ENCODE data around the gene HIVEP3. TPM values are rescaled to one million over a fixed set of nuclear protein-coding genes. Genes with fewer than 3 reads are reported as not detected.

The HIVEP3 gene
- total RNA-seq, 1 experiment from 2014 or later: 6.0 TPM

- in situ Hi-C loops (cut with HindIII; ENCODE audit: low pct_unique_long_range_greater_than_20kb, low sequenced_read_pairs): no loop called here
- Histone ChIP-seq H3K4me1 (ENCODE audit: control insufficient read depth, insufficient read depth, low read length) (no peaks in the 10 kb centered on the region), H3K27me3 (ENCODE audit: control insufficient read depth, insufficient read depth, low read length) (no peaks in the 10 kb centered on the region), H3K9me3 (ENCODE audit: control insufficient read depth, insufficient read depth, low read depth, low read length) (no peaks in the 10 kb centered on the region), H3K36me3 (ENCODE audit: control insufficient read depth, insufficient read depth, low read length) (no peaks in the 10 kb centered on the region), H3K27ac (ENCODE audit: low read length) (no peak overlapping the region), H3K4me3 (ENCODE audit: low read depth in 2 of 2, low read length in 2 of 2) (no peak overlapping the region)
- POLR2A ChIA-PET: no interaction called here
- DNase-seq (ENCODE audit: low read depth, low spot score) (no peak), ATAC-seq (no peak)
- intact Hi-C loops (cut with micrococcal nuclease; ENCODE audit: unreplicated experiment): no loop called here
- TF ChIP-seq TCF7L2 (IDR thresholded peaks at IDR 0.05; ENCODE audit: low read depth, low read length) (no peak), REST (IDR thresholded peaks at IDR 0.05; ENCODE audit: insufficient read depth in 1 of 2, low read depth in 2 of 2, low read length in 1 of 2) (no peak), POLR2AphosphoS5 (IDR thresholded peaks at IDR 0.05; ENCODE audit: low read depth, low read length) (no peak), SIN3A (IDR thresholded peaks at IDR 0.05; ENCODE audit: borderline replicate concordance, insufficient read depth, low read depth, low read length) (no peak)
- TF ChIP-seq, protein P1, sequence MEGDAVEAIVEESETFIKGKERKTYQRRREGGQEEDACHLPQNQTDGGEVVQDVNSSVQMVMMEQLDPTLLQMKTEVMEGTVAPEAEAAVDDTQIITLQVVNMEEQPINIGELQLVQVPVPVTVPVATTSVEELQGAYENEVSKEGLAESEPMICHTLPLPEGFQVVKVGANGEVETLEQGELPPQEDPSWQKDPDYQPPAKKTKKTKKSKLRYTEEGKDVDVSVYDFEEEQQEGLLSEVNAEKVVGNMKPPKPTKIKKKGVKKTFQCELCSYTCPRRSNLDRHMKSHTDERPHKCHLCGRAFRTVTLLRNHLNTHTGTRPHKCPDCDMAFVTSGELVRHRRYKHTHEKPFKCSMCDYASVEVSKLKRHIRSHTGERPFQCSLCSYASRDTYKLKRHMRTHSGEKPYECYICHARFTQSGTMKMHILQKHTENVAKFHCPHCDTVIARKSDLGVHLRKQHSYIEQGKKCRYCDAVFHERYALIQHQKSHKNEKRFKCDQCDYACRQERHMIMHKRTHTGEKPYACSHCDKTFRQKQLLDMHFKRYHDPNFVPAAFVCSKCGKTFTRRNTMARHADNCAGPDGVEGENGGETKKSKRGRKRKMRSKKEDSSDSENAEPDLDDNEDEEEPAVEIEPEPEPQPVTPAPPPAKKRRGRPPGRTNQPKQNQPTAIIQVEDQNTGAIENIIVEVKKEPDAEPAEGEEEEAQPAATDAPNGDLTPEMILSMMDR (IDR thresholded peaks at IDR 0.05): no peak
- CTCF ChIA-PET: no interaction called here
- no TSS peak for BruUV-seq (replicated peaks)
Observed at GRCh38 chr1:41507836-41508235, 410.9 kb downstream of the HIVEP3 start.

GRCh38 chr1:41507110-41507720 is 411.5 kb downstream of the HIVEP3 start:
- Histone ChIP-seq H3K4me1 (ENCODE audit: control insufficient read depth, insufficient read depth, low read length) (no peaks in the 10 kb centered on the region), H3K4me3 (ENCODE audit: low read depth in 2 of 2, low read length in 2 of 2) (no peak overlapping the region), H3K36me3 (ENCODE audit: control insufficient read depth, insufficient read depth, low read length) (no peaks in the 10 kb centered on the region), H3K27me3 (ENCODE audit: control insufficient read depth, insufficient read depth, low read length) (no peaks in the 10 kb centered on the region), H3K27ac (ENCODE audit: low read length) (no peak overlapping the region), H3K9me3 (ENCODE audit: control insufficient read depth, insufficient read depth, low read depth, low read length) (no peaks in the 10 kb centered on the region)
- CTCF ChIA-PET: no interaction called here
- intact Hi-C loops (cut with micrococcal nuclease; ENCODE audit: unreplicated experiment) (no loop called here), in situ Hi-C loops (cut with HindIII; ENCODE audit: low pct_unique_long_range_greater_than_20kb, low sequenced_read_pairs) (no loop called here)
- ATAC-seq (no peak), DNase-seq (ENCODE audit: low read depth, low spot score) (no peak)
- POLR2A ChIA-PET: no interaction called here
- no TSS peak for BruUV-seq (replicated peaks)
- TF ChIP-seq POLR2AphosphoS5 (IDR thresholded peaks at IDR 0.05; ENCODE audit: low read depth, low read length) (no peak), SIN3A (IDR thresholded peaks at IDR 0.05; ENCODE audit: borderline replicate concordance, insufficient read depth, low read depth, low read length) (no peak), TCF7L2 (IDR thresholded peaks at IDR 0.05; ENCODE audit: low read depth, low read length) (no peak)
- TF ChIP-seq, protein P1 (IDR thresholded peaks at IDR 0.05): no peak

Measured in Panc1 (cell line).